Measurements from ENCODE around the gene PDX1.
"Not testable (repeated sequence)": the region's sequence is repeated elsewhere in the genome, so short reads cannot be mapped to it uniquely, and the experiment has no call there.

PDX1 gene

DNA sequence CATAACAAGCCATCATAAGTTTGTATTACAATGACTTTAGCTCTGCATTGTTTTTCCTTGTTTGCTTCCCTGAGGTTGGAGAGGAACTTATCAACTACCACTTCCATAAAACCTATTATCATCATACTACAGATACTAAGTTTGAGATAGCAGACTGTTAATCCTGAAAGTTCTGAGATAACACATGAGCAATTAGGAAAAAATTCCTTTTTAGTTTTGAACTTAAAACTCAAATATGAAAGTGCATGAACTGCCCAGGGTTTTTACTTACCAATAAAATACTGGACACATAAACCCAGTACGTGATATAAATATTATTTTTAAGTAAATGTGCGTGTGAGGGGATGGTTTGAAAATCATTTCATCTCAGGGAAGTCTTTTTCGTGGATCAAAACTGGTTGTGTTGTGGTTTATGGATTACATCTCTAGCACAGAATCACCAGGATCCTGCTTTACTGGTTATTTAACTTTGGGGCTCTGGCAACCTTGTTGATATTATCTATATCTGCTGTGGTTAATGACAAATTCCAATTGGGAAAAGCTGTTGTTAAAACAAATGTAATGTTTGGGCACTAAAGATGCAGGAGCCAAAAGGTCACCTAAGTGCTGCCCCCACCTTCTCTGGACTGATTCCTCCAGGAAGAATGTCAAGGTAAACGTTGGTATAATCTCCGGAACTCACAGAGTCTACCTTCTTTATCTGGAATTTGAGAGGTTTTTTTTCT, 36.9 kb downstream of the PDX1 start:
- no peak for DNase-seq

DNA sequence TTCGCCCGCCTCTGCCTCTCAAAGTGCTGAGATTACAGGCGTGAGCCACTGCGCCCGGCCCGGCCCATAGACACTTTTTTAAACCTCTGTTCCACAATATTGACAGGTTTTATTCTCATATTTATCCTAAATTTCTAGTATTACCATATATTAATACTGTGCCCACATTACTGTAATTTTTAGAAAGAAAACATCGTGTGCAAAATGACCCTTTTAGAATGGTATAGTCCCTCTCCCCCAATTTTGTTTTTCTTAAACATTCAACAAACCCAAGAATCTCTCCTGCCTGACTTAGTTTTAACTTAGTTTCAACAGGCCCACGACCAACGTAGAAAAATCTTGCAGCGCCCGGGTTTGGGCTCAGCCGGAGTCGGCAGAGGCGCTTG, 40.2 kb downstream of the PDX1 start:
- DNase-seq: no peak

DNA sequence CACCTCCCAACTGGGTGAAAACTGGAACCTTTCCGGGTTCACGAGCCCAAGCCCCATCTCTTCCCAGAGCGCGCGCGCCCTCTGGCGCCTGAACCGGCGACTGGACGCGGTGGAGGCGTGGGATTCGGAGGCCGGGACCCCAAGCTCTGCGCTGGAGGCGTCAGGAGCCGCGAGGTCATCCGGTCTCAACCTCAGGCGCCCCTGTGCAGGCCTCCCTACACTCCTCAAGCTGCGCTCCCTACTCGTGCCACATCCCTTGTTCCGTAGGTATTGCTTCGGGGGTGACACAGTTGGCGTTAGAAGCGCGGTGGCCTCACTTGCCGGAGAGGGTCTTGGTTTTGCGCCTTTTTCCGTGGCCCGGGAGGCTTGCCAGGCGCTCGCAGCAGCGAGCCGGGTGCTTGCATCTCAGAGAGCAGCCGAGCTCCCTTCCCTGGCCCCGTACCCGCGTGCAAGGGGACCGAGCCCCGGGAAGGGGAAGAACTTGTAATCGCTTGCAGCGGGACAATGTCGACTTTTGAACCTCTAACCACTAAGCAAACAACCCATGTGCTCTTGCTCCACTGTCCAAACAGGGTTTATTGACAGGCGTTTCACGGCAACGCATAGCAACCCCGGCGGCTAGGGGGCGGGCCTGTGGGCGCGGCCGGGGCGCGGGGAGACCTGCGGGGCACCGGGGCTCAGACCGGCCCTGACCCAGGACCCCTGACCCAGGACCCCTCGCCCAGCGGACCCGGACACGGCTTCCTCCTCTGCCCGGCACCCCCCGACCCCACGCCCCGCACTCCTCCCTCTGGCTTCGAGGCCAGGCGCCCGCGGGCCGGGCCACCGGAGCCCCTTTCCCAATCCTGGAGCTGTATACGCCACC, 40.8 kb downstream of the PDX1 start:
- DNase-seq: no peak

DNA sequence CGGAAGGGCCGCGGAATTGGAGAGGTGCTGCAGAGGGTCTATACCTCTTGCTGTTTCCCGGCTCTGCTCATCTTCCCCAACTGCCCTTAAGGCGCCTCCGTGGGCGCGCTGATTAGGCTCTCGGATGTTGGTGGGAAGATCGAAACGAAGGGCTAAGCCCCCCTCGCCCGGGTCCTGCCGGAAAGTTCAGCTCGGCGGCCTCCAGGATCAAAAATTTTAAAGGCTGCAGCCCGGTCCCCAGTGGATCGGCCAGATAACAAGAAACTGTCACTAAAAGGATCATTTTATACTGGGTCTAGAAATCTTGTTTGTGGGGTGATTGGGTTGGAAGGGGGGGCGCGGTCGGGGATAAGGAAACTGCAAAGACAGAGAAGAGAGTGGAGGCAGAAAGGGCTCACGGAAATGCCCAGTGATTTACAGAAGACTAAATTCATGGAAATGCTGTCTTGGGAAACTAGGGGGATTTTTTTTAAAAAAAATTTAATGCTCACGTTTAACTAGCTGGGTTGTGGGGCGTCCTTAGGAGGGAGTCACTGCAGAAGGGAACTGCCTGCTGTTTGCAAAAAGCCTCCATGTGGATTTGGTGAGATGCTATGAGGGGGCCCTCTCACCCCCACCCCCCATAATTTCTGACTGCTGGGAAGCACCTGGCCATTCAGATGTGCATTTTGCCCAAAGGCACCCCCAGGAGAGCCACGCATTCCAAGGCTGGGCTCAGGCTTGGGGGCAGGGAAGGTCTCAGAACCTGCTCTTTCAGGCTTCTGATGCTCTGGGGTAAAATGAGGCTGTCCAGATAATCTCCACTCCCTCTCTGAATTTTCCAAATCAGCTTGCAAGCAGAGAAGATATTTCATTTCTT, 41.7 kb downstream of the PDX1 start:
- no peak for DNase-seq

DNA sequence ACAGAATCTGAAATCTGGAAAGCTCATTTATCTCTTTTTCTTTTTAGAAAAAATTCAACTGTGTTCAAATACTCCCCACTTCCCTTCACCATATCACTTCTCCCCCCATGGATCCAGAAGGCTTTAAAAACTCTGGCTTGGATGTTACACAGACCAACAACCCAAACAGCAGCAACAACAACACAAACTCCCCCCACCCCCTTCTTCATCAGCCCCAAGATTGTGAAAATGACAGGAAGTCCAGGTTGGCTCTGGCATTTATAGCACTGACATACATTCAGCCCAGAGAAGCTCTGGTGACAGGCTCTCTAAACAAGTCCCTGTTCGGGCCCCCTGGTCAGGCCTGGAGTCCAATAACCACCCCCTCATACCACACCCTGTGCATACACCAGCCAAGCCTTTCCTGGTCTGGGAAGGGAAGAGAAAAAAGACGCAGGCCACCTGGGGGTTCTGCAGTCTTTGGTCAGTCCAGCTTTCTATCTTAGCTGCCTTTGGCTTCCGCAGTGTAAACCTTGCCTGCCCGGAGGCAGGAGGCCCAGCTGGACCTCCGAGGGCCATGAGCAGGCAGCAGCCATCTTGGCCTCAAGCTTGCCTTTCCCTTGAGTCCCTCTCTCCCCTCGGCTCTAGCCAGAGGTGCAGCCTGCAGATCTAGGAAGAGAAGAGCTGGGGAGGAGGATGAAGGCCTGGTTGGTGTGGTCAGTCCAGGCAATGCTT, 42.5 kb downstream of the PDX1 start:
- no peak for DNase-seq

DNA sequence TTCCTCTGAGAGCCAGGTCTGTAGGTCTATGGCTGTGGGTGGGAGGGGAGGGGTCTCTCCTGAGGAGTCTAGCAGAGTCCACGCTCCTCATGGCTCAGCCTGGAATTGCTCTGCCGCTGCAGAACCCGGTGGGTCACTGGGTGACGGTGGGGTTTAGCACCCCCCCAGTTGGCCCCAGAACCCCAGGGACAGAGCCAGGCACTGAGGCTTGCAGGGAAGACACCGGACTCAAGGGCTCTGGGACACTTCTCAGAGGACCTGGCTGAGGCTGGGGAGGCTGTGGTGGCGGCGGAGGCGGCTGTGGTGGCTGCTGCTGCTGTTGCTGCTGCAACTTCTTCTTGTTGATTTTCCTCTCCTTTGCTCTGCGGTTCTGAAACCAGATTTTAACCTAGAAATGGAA, 43.2 kb downstream of the PDX1 start:
- no peak for DNase-seq

DNA sequence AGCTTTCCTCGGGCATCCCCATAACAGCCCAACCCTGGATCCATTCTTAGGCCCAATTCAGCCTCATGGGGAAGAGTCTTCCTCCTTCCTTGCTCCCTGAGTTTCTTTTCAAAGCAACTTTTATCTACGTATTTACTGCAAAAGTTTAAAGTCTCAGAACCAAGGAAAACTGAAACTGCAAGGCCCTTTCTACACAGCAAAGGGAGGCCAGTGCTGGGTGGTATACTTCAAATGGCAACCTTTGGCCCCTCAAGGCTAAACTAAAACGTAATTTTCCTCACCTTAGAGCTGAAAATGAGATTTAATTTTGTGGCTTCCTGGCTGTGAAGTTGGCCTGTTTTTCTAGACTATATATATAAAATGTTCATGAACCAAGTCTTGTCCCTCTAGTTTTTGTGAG, 43.7 kb downstream of the PDX1 start:
- DNase-seq: no peak

DNA sequence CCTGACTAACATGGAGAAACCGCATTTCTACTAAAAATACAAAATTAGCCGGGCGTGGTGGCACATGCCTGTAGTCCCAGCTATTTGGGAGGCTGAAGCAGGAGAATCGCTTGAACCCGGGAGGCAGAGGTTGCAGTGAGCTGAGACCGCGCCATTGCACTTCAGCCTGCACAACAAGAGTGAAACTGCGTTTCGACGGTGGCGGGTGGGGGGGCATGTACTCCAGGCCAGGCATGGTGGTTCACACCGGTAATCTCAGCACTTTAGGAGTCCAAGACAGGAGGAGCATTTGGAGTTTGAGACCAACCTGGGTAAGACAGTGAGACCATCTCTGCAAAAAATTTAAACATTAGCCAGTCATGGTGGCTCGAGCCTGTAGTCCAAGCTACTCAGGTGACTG, 44.4 kb downstream of the PDX1 start:
- not testable (repeated sequence) for DNase-seq

DNA sequence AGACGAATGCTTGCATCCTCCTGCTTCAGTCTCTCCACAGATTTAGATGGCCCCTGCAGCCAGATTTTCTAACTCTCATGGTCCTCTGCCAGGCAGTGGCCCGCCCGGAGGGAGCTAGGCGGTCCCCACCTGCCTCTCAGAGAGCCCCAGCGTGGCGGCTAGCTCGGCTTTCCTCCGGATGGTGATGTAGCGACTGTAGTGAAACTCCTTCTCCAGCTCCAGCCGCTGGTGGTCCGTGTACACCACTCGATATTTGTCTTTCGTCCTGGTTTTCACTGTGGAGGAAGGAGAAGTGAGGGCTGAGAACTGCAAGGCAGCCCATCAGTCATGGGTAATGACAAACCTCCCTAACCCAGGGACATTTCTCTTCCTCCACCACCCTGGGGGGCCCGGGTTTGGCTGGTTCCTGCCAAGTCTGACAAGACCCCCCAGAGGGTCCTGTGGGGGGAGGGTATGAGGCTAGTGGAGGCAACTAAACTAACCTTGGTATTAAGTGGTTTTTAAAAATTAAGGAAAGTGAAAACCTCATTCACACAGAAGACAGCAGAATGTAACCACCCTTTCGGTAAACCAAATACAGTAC, 45.0 kb downstream of the PDX1 start:
- no peak for DNase-seq

DNA sequence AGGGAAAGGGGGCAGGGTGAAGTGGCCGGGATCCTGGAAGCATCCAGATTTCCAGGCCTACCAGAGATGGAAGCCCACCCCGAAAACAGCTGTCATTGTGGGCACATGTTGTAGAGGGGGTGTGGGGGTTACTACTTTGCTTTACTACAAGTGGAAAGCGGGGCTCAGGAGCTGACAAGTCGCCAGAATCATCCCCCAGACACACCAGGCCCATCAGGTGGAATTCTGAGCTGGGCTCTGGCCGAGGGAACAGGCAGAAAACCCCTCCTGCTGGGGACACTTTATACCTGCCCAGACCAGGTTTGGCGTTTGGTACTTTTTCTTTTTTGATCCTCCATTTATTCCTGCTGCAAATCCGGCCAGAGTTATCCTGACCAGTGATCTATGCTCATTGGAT, 45.5 kb downstream of the PDX1 start:
- no peak for DNase-seq

DNA sequence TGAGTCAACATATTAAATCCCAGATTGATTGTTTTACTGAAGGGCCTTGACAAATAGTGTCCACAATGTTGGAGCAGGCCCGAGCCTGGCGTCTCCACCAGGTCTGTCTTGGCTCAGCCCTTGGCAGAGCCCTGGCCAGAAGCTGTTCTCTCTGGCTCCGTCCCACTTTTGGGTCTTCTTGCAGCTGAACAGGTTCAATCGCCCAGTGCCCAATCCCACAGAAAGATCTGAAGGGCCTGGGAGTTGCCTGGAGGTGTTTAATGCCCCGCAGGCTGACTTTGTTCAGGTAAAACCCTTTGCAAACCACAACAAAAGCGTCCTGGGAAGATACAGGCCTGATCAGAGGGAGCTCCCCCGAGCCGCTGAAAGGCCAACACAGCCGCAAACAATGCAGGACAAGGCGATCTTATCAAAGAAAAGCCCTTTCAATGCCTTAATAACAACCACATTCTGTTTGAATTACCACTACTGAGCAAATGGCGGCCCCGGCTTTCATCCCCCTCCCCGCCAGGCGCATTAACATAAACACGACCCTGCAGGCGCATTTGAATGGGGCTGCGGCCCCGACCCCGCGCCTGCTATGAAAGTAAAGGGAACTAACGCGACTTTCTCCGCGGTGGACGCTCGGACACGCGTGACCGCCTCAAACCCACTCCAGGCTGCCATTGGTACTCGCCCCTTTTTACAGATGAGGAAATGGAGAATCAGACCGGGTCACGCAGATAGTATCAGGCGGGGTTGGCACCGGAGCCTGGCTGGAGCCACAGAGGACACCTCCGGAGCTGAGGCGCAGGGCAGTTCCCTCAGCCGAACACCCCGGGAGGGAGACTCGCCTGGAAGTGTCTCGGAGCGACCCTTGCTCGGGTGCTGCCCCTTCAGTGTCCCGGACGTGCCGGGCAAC, 46.2 kb downstream of the PDX1 start:
- DNase-seq: no peak

DNA sequence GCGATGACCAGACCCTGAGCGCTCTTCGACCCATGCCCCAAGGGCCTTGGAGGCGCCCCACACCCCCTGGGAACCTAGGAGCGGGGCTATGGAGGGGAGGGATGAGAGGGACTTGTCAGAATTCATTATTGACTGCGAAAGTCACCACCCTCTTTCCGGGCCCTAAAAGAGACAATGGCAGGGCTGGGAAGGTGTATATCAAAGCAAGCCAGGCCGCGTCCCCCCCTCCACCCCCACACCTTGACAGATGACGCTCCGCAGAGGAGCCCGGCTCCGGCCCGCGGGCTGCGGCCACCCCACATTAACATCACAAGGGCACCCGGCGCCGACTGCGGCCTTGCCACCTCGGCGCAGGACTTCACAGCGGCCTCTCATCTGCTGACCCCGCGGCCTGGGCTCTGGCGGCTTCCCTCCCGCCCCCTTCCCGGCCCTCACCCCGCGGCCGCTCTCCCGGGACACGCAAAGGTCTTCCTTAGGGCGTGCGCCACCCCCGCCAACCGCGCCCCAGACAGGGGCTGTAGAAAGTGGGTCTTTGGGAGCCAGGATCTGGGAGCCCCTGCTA, 46.9 kb downstream of the PDX1 start:
- no peak for DNase-seq

DNA sequence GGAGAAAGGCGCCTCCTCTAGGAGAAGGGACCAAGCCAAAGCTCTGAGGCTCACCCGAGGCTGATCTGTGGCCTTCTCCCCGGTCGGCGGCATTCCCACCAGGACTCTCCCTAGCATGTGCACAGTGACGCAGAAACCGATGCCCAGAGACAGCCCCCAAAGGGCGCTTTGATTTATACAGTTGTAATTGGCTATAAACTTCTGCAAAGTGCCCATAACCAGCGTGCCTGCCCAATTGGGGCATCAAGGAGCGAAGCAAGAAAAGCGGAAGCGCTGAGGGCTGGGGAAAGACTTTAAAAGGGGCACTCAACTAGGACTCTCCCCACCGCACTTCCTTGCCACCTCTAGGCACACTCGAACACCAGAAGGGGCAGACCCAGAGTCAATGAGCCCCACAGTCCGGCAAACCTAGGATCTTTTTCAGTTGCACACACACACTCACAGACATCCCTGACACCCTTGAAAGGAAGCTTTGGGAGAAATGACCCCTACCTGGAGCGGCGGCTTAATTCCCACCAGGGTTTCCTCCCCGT, 47.5 kb downstream of the PDX1 start:
- no peak for DNase-seq

DNA sequence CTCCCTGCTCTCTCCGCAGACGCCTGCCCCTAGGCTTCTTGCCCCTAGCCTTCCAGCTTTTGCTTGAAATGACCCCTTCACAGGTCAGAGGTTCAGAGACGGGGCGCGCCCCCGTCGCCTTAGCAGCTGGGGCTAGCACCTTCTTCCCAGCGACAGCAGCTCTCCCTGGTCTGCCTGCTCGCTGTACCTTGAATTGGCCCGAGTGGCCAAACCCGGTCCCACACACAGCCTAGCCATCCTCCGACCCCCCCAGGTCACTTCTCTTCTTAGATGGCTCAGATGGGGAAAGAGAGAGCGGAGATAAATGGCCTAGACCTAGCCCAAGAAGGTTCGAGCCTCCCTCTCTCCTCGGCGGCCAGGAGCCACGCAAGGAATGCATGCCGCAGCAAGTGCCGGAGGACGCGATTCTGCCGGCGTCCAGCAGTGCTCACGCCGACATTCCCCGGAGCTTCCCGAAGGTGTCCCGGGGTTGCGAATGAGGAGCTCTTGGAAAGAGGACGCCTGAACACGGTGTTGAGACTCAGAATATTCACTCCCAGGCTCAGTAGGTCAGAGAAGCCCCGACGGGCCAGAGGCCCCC, 48.0 kb downstream of the PDX1 start:
- DNase-seq: no peak

DNA sequence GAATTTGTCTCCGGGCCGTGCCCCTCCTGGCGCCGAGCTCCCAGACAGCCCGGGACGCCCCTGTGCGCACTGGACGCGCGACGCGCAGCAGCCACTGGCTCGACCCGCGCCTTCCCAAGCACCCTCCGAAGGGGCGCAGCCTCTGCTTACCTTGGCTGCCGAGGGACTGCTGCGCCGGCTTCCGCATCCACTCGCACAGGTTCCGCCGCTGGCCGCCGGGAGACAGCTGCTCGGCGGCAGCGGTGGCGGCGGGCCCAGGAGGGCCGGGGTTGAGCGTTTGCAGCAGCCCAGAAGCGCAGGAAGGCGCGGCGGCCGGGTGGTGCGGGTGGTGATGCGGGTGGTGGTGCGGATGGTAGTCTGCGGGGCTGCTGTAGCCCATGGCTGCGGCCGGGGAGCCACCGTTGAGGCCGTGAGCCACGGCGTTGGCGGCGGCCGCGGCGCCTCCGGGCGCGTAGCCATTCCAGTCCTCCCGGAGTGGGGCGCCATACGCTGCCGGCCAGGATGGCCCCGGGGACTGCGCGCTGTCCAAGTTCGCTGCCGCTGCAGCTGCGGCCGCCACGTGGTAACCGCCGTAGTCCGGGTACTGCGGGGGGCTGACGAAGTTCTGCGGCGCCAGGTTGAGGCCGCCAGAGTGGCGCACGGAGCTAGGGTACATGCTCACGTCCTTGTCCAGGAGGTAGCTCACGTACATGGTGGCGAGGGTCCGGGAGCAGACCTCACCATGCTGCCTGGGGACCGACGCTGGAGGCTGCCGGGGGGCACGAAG, 48.7 kb downstream of the PDX1 start:
- no peak for DNase-seq

DNA sequence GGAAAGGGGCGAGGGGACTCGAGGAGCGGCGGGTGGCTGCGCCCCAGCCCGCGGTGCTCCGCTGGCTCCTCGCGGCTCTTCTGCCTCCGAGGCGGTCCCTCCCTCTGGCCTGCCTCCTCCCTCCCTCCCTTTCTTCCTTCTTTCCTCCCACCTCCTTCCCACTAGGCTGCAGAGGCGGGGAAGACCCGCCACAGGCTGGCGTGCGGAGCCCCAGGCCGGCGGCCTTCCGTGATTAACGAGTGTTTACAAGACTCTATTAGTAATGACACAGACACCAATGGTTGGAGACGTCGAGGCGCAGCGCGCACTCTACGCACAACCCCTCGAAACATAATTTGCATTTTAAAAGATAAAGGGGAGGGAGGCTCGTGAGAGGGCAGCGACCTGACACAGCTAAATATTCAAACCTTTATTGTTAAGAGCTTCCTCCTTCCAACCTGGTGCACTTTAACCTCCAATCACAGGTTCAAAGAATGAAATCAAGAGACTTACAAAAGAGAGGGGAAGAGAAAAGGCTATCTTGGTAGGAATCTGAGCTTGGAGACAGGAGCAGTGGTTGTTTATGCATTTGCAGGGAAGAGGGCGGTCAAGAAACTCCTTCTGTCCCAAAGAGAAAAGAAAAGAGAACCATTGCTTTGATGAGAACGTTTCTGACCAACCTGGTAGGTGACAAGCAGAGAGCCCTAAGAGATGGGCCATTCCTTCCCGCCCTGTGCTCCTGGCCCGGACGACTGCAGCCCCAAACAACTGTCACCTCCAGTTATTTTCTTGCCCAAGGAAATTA, 49.5 kb downstream of the PDX1 start, which contains the start of gene CDX2:
Gene CDX2 (minus strand): TSS at position 234 of the 784 bp plus-strand sequence. CDS start 309 bp downstream, outside the sequence.
- DNase-seq: no peak

DNA sequence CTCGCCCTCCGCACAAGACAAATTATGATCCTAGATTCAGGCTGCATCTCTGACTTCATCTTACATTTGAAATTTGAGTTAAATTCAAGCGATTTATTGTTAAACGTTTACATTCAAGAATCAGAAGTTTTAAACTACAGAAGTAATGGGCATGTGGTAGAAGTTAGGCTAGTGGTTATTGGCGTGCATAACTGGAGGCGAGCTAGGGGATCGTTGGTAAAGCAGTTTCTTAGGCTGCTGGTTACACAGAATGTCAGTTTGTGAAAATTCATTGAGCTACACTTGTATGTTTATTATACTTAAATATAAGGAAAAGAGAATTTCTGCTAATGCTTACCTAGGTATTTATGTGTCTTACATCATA, 50.0 kb downstream of the PDX1 start:
- no peak for DNase-seq
